ENCODE data around the gene COX14. TPM values are rescaled to one million over a fixed set of nuclear protein-coding genes. Genes with fewer than 3 reads are reported as not detected.
"Not testable (repeated sequence)": the region's sequence is repeated elsewhere in the genome, so short reads cannot be mapped to it uniquely, and the experiment has no call there.

The COX14 gene
- total RNA-seq, 1 donor from 2014 or later: 243 TPM

DNA sequence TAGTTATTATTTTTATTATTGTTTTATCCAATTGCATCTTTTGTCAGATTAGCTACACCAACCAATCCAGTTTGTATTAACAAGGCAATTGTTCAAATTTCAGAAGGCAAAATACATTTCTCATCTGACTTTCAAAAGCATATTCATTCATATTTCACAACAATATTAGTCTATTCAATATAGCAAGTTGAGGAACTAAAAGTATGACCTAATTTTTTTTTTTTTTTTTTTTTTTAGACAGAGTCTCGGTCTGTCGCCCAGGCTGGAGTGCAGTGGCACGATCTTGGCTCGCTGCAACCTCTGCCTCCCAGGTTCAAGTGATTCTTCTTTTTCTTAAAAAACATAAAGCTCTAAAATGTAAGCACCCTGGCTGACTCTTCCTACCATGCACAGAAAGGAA lies 17.3 kb downstream of the COX14 start:
- no peak for DNase-seq
- ATAC-seq (ENCODE audit: poor library complexity): no peak
- intact Hi-C loops (cut with DNase I): no loop called here

DNA sequence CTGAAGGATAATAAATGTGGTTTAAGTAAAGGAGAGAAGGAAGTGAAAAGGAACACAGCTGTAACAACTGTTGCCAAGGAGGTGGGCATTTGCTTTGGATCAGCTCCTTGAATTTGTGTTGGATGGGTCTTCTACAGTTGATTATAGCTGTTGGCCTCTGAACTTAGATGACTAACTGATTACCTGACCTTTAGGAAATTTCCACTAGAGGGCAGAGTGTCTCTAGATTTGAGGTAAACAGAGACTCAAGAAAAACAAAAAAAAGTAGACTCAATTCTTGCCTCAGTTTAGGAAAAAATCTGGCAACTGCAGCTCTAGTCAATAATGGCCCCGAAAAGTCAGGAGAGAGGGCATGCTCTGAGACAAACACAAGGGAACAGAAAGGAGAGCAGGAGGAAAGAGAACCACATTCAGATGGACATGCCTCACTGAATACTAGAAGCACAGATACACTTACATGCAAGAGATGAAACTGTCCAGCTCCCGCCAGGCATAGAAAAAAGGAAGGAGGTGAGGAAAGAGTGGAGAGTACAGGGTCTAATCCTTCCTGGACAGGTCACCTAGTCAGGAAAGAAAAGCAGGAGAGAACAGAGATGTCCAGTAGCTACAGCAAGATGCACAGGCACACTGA lies 20.6 kb downstream of the COX14 start:
- DNase-seq (no peak), ATAC-seq (ENCODE audit: poor library complexity) (no peak)
- intact Hi-C loops (cut with DNase I): no loop called here

DNA sequence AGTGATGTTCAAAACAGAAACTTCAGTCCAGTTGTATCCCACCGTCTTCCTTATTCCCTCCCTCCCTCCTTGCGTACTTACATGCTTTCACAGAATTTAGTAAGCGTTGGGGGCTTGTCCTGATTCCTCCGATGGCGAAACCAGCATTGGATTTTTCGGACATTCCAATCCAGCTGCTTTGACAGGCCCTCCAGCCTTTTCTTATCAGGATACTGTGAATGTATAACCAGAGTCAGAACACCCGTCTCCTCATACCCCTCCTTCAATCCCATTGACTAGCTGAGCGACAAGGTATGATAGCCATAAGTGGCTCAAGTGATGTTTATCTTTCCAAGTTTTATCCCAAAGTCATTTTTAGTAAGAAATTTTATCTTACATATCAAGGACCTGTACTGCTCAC lies 31.0 kb downstream of the COX14 start:
- intact Hi-C loops (cut with DNase I): no loop called here
- no peak for ATAC-seq (ENCODE audit: poor library complexity)

DNA sequence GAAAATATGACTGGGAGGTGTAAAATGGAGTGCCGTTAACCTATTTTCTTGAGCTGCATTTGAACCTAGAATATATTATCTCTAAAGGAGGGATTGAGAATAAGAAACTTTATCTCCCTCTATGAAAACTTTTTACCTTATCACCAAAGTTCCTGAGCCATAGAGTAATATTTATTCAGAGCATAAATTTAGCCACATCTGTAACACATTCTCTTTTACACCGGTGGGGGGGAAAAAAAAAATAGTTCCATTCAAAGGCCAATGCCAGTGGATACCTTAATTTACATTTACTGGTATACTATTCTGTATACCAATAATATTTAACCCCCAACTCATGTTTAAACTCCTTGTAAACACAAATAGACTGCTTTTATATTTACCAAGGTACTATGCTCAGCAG lies 33.4 kb downstream of the COX14 start:
- ATAC-seq (ENCODE audit: poor library complexity) (no peak), DNase-seq (no peak)
- intact Hi-C loops (cut with DNase I): no loop called here

More for the DNA sequence above, 31.0 kb downstream of the COX14 start:
- DNase-seq: no peak

DNA sequence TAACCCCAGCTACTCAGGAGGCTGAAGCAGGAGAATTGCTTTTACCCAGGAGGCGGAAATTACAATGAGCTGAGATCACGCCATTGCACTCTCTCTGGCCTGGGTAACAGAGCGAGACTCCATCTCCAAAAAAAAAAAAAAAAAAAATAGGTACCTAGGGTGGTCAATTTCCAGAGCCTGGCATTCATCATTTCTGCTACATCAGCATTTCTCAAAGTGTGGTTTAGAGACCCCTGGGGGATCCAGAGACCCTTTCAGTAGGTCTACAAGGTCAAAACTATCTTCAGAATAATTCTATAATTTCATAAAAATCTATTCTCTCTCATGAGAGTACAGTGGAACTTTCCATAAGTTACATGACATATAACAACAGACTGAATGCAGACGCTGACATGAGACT lies 35.2 kb downstream of the COX14 start:
- ATAC-seq (ENCODE audit: poor library complexity) (no peak), DNase-seq (no peak)
- intact Hi-C loops (cut with DNase I): no loop called here

DNA sequence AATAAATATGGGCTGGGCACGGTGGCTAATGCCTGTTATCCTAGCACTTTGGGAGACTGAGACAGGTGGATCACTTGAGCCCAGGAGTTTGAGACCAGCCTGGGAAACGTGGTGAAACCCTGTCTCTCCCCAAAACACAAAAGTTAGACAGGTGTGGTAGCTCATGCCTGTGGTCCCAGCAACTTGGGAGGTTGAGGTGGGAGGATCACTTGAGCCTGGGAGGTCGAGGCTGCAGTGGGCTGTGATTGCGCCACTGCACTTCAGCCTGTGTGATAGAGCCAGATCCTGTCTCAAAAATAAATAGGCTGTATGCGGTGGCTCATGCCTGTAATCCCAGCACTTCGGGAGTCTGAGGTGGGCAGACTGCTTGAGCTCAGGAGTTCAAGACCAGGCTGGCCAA lies 36.0 kb downstream of the COX14 start:
- intact Hi-C loops (cut with DNase I); DNase-seq; ATAC-seq (ENCODE audit: poor library complexity): not testable (repeated sequence)

DNA sequence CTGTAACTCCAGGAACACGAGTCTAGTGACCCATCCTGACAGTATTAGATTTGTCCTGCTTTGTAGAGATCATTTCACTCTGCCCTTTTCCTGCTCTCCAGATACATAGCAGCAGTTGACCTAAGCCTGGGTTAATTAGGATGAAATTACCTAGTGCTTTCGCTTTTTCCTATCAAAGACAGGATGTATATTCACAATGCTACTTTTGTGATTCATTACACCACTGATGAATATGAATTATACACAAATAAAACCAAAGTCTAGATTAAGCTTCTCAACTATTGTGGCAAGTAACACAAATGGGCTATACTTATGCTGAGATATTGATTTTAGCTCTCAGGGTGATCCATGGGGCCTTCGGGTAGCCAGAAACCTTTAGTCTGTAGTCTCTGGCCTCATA lies 37.3 kb downstream of the COX14 start:
- no peak for DNase-seq
- ATAC-seq (ENCODE audit: poor library complexity): no peak
- intact Hi-C loops (cut with DNase I): no loop called here

DNA sequence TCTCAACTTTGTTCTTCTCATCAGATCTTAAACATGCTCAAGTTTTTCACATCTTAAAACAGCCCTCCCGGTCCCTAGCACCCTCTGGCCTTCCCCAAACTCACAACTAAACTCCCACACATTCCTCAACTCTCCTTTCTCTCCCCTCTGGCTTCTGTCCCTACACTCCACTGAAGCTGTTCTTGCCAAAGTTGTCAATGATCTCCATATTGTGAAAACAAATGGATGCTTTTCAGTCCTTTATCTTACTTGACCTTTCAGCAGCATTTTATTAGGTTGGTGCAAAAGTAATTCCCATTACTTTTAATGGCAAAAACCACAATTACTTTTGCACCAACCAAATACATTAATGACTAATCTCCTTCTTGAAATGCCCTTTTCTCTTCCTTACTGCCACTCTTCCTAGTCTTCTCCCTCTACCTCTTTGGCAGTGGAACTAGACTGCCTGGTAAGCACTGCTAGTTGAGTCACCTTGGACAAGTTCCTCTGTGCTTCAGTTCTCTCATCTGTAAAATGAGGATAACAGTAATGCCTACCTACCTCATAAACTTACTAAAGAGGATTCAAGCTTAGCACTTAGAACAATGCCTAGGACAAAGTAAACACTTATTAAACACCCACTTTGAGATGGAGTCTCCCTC lies 39.1 kb downstream of the COX14 start:
- intact Hi-C loops (cut with DNase I): no loop called here
- ATAC-seq (ENCODE audit: poor library complexity) (no peak), DNase-seq (no peak)

DNA sequence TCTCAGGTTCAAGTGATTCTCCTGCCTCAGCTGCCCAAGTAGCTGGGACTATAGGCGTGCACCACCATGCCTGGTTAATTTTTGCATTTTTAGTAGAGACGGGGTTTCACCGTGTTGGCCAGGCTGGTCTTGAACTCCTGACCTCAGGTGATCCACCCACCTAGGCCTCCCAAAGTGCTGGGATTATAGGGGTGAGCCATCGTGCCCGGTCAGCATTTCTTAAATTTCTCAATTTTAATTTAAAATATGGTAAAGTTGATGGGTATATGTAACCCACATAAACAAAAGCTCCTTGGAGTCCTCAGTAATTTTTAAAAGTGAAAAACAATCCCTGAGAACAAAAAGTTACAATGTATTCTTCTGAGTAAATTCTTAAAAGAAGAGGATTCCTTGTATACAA lies 42.9 kb downstream of the COX14 start:
- DNase-seq; ATAC-seq (ENCODE audit: poor library complexity); intact Hi-C loops (cut with DNase I): not testable (repeated sequence)

DNA sequence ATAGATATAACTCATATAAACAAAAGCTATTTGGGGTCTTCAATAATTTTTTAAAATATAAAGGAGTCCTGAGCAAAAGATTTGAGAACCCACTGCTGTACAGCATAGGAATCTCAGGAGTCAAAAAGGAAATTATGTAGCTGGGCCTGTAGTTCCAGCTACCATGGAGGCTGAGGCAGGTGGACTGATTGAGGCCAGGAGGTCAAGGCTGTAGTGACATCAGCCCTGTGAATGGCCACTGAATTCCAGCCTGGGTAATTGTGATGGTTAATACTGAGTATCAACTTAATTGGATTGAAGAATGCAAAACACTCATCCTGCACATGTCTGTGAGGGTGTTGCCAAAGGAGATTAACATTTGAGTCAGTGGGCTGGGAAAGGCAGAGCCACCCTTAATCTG lies 44.6 kb downstream of the COX14 start:
- no peak for DNase-seq
- no peak for ATAC-seq (ENCODE audit: poor library complexity)
- intact Hi-C loops (cut with DNase I): no loop called here

DNA sequence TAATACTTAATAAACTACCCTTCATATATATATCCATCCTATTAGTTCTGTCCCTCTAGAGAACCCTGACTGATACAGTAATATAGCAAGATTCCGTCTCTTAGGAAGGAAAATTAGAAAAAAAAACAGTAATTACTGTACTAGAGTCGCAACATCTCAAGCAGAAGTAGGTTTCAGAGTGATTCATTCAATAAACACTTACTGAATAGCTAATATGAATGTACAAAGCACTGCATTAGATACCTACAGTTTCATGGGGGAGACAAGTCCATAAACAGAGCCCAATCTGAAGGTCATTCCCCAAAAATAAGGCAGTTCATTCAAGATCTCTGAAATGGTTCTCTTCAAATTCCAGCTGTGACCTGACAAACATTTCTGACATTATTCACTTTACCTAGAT lies 45.2 kb downstream of the COX14 start:
- intact Hi-C loops (cut with DNase I): no loop called here
- DNase-seq (no peak), ATAC-seq (ENCODE audit: poor library complexity) (no peak)

DNA sequence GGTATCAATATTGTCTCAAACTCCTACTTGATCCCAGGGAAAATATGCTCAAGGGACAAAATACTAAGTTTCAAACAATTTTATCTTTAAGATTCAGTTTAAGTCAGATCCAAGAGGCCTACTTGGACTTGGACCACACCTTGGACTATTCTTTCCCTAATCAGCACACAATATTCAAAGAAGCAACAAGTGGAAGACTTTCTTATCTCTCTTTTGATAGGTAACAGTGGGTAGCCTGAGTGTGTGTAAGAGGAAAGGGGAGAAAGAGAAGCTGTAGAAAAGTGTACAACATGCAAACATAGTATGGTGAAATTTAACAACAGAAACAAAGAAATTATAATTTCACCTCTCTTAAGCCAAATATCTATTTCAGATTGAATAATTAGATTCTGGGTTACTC lies 48.6 kb downstream of the COX14 start:
- intact Hi-C loops (cut with DNase I): no loop called here
- no peak for DNase-seq
- ATAC-seq (ENCODE audit: poor library complexity): no peak

DNA sequence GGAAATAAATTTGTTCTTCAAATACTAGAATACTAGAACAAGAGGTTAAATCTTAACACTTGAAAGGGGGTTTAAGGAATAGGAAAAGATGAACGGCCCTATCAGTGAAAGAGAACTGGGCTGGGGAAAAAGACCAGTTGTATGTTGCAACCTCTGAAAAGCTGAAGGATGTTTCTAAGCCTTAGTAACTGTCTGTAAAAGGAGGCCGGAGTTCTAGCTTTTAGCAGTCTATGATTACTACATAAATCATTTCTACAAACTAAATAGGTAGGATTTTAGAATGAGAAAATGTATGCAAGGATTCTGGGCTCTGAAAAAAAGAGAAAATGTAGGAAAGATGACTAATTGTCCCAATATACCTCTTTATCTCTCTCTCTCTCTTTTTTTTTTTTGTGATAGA lies 50.2 kb downstream of the COX14 start:
- no peak for ATAC-seq (ENCODE audit: poor library complexity)
- DNase-seq: no peak
- intact Hi-C loops (cut with DNase I): no loop called here

DNA sequence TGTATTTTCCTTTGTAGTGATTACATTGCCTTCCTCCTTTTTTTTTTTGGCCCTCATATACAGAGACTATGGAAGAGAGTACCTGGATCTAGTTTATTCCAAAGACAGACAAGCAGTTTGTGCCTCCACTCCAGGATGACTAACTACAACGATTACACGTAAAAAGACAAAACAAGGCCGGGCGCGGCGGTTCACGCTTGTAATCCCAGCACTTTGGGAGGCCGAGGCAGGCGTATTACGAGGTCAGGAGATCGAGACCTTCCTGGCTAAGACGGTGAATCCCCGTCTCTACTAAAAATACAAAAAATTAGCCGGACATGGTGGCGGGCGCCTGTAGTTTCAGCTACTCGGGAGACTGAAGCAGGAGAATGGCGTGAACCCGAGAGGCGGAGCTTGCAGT lies 52.9 kb downstream of the COX14 start:
- intact Hi-C loops (cut with DNase I): loop anchor here (5.0 kb wide), 1 partner anchor 78 kb away; the partner anchor contains the start of gene SMARCD1

DNA sequence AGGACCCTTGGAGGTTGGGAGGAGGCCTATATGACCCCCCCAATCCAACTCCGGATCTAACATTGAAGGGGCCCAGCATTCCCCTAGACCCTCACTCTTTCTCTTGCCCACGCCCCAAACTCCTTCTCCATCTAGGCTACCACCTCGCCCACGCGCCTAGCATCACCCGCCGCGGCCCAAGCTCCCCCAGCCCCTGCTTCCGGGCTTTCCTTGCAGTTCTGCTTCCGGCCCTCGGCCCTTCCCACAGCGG lies 54.7 kb downstream of the COX14 start:
- ATAC-seq (ENCODE audit: poor library complexity): no peak
- intact Hi-C loops (cut with DNase I): loop anchor here (5.0 kb wide), 1 partner anchor 79 kb away; the partner anchor contains the start of gene SMARCD1
- no peak for DNase-seq

More for the DNA sequence above, 52.9 kb downstream of the COX14 start:
- ATAC-seq (ENCODE audit: poor library complexity) (no peak), DNase-seq (no peak)

DNA sequence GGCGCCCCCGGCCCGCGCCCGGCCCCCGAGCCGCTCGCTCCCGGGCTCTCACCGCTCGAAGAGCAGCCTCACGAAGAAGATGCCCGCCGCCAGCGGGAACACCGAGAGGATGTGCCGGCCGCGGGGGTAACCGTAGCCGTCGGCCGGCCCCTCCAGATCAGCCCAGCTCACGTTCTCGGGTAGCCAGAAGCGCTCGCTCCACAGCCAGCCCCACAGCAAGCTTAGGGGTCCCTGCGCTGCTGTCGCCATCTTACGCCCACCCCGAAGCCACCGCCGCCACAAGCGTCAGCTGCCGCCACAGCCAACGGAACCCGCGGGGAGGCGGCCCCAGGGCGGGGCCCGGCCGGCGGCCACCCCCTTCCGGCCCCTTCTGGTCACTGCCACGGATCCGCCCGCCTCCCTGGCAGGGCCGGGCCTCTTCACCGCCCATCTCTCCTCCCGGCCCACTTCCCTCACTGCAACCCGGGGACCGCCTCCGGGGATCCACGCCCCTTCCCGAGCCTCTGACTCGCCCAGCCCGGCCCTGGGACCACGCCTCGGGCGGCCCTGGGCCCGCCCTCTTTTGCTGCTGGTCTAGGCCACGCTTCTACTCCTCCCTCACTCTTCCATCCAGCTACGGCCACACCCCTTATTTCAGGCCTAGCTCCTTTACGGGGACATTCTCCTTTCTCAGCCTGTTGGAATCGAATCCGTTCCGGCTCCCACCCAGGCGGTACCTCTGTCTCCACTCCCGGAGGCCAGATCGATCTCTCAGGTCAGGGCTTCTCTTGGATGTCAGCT lies 55.2 kb downstream of the COX14 start, which contains the start of gene CERS5:
CERS5 (minus strand) TSS at position 321 of the 780 bp plus-strand sequence; CDS start at position 249, 72 bp downstream.
- peak; percentile 99 for DNase-seq
- intact Hi-C loops (cut with DNase I): loop anchor here (5.0 kb wide), 1 partner anchor 80 kb away; the partner anchor contains the start of gene SMARCD1

More for the DNA sequence above, 55.2 kb downstream of the COX14 start, which contains the start of gene CERS5:
- ATAC-seq (ENCODE audit: poor library complexity): peak; percentile 99

Measured in Right ventricle myocardium superior (tissue), 1 donor.